Brain microvascular endothelial cell (primary cell): Measurements from ENCODE around the gene CATSPERB.
"Not testable (repeated sequence)": the region's sequence is repeated elsewhere in the genome, so short reads cannot be mapped to it uniquely, and the experiment has no call there.

ENCODE experiments used
- DNase-seq: peaks from one replicate; pipeline ENCODE4 v3.0.0-alpha.2; 2020
- H3K27ac ChIP-seq: fragments of 250-450 bp; sonication (Bioruptor Pico); 2 replicates; pipeline ENCODE4 v1.5.1; 2020; ENCODE audit warnings: mild to moderate bottlenecking, moderate library complexity
- H3K27me3 ChIP-seq: fragments of 250-450 bp; sonication (Bioruptor Pico); replicated peaks from 2 replicates; pipeline ENCODE4 v1.5.1; 2020; ENCODE audit warnings: mild to moderate bottlenecking
- H3K36me3 ChIP-seq: fragments of 250-450 bp; sonication (Bioruptor Pico); replicated peaks from 2 replicates; pipeline ENCODE4 v1.5.1; 2020; ENCODE audit warnings: mild to moderate bottlenecking
- H3K4me3 ChIP-seq: 2 replicates; pipeline ENCODE4 v1.5.1; 2011; ENCODE audit warnings: low read depth, mild to moderate bottlenecking, control low read depth, low read length, moderate library complexity
- in situ Hi-C: cut with HindIII; loops from 2 replicates; pipeline ENCODE4 v1.10.0; 2017; ENCODE audit warnings: low sequenced_read_pairs, low pct_ligation_motif_present
- TF ChIP-seq, protein P1 (sequence below): IDR thresholded peaks from 2 replicates; pipeline ENCODE4 v1.5.1; 2011; ENCODE audit warnings: low read depth, mild to moderate bottlenecking, moderate library complexity, low read length, control low read depth, inconsistent platforms; ENCODE audit errors: missing control alignments

The CATSPERB gene

DNA sequence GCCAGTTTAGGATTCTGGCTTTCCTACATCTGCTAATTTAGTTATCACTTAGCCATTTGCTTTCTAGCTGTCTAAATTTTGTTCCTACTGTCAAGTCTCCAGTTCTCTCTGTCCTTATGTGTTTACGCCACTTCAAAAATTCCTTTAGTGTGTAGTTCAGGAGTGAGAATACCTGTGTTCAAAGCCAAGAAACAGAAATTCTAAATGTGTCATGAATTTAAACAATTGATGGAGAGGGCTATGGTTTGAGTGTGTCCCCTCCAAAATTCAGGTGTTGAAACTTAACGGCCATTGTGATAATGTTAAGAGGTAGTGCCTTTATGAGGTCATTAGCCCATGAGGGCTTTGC is 11.4 kb upstream of the CATSPERB start:
- Histone ChIP-seq H3K4me3 (no peak overlapping the region), H3K27ac (no peak overlapping the region), H3K36me3 (no peaks in the 10 kb centered on the region), H3K27me3 (no peaks in the 10 kb centered on the region)
- in situ Hi-C loops = no loop called here
- DNase-seq = no peak
- TF ChIP-seq, protein P1, sequence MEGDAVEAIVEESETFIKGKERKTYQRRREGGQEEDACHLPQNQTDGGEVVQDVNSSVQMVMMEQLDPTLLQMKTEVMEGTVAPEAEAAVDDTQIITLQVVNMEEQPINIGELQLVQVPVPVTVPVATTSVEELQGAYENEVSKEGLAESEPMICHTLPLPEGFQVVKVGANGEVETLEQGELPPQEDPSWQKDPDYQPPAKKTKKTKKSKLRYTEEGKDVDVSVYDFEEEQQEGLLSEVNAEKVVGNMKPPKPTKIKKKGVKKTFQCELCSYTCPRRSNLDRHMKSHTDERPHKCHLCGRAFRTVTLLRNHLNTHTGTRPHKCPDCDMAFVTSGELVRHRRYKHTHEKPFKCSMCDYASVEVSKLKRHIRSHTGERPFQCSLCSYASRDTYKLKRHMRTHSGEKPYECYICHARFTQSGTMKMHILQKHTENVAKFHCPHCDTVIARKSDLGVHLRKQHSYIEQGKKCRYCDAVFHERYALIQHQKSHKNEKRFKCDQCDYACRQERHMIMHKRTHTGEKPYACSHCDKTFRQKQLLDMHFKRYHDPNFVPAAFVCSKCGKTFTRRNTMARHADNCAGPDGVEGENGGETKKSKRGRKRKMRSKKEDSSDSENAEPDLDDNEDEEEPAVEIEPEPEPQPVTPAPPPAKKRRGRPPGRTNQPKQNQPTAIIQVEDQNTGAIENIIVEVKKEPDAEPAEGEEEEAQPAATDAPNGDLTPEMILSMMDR = no peak

DNA sequence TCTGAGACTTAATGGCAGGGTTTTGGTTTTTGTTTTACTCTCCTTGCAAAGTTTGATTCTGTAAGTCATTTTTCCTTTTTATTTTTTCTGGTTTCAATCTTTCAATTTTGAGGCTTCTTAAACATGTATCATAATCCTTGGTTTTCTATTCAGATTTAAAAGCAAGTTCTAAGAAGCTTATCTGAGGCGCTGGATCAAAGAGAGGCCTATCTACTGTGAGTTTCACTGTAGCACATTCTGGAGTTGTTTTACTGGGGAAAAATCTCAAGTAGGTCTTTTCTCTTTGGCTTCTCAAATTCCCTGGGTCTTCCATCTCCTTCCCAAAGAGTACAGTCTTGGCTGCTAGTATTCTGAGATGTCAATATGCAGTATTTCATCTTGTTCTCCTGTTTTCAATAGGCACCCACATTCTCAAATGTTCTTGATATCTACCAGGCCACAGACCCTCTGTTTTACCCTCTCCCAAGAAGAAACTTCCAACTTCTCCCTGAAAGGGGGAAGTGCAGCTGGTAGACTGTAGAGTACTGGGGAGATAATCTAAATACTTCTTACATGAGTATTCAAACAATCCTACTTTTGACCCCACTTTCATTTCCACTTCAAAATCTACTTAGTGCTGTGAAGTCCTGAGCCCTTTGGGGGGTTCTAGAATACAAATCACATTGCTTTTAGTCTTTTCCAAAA is 10.9 kb upstream of the CATSPERB start:
- H3K4me3 ChIP-seq = no peak overlapping the region
- H3K27me3 ChIP-seq = no peaks in the 10 kb centered on the region
- H3K36me3 ChIP-seq = no peaks in the 10 kb centered on the region
- in situ Hi-C loops = no loop called here
- no peak for DNase-seq
- TF ChIP-seq, protein P1 = no peak
- H3K27ac ChIP-seq = no peak overlapping the region

DNA sequence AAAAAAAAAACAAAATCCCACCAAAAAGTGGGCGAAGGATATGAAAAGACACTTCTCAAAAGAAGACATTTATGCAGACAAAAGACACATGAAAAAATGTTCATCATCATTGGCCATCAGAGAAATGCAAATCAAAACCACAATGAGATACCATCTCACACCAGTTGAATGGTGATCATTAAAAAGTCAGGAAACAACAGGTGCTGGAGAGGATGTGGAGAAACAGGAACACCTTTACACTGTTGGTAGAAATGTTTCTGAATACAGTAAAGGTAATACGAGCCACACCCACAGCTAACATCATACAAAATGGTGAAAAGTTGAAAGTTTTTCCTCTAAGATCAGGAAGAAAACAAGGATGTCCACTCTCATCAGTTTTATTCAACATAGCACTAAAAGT is 8.0 kb upstream of the CATSPERB start:
- H3K36me3 ChIP-seq, DNase-seq, in situ Hi-C loops, H3K4me3 ChIP-seq, H3K27ac ChIP-seq, H3K27me3 ChIP-seq: not testable (repeated sequence)

- no peak overlapping the region for H3K27ac ChIP-seq
- no peak for DNase-seq
Observed at GRCh38 chr14:91737619-91738018, 5.7 kb upstream of the CATSPERB start.

DNA sequence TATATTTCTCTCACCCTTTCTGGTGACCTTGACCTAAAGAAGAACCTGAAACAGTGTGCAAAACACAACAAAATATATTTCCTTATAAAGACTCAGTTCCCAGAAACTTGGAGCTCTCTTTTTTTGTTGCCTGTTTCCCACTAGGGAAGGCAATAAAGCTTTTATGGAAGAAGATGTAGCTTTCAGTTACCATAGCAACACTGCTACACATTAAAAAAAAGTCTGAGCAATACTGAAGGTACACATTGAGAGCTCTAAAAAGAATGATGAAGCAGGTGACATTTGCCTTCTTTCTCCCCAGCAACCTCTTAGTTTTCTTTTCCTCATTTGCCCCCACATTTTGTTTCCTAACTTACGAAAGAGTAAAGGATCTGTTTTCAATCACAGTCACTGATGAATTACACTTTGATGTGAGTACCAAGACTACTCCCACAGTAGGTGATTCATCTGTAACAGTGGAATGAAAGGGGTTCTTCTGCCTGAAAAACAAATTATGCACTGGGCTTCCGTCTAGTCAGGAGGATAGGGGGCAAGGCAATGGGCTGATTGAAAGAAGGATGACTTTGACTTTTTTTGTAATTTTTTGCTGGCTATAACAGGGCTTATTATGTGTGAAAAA is 1.1 kb upstream of the CATSPERB start:
- no peak for DNase-seq
- Histone ChIP-seq H3K27ac (no peak overlapping the region), H3K4me3 (no peak overlapping the region), H3K27me3 (no peaks in the 10 kb centered on the region), H3K36me3 (no peaks in the 10 kb centered on the region)
- TF ChIP-seq, protein P1 = no peak
- in situ Hi-C loops = no loop called here

More at GRCh38 chr14:91737619-91738018, 5.7 kb upstream of the CATSPERB start:
- no peak overlapping the region for H3K4me3 ChIP-seq
- H3K36me3 ChIP-seq = no peaks in the 10 kb centered on the region
- no peaks in the 10 kb centered on the region for H3K27me3 ChIP-seq
- TF ChIP-seq, protein P1 = no peak
- in situ Hi-C loops = no loop called here

DNA sequence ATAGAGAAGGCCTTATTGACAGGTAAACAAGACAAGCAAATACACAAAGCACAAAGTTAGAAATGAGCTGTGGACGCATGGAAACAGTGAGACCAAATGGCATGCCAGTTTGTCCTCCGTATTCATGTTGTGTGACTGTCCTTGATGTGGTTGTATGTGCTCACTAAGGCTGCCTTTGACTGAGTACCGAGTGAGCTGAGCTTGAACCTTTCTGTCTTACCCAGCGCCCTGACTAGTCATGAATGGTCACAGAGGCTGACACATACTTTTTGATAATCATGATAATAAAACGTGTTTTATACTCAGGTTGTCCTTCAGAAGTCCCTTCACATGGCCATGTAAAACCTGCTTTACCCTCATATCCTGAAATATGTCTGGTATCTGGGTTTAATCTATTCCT is 553 bp upstream of the CATSPERB start:
- no peaks in the 10 kb centered on the region for H3K27me3 ChIP-seq
- H3K36me3 ChIP-seq = no peaks in the 10 kb centered on the region
- in situ Hi-C loops = no loop called here
- H3K27ac ChIP-seq = no peak overlapping the region
- H3K4me3 ChIP-seq = no peak overlapping the region
- DNase-seq = no peak
- TF ChIP-seq, protein P1 = no peak
